PFSK-1 (cell line): ENCODE data around the gene MAGI2.

ENCODE experiments used
- FOXP2 ChIP-seq: optimal IDR thresholded peaks from 2 replicates; pipeline ENCODE3; 2011; ENCODE audit warnings: borderline replicate concordance, control low read depth, inconsistent platforms; ENCODE audit not compliant: insufficient read depth; ENCODE audit errors: extremely low read length, extremely low read depth
- POLR2AphosphoS5 ChIP-seq: IDR thresholded peaks from 2 replicates; pipeline ENCODE4 v1.6.1; 2012; ENCODE audit warnings: low read depth, mild to moderate bottlenecking, control low read depth, low read length, moderate library complexity
- REST ChIP-seq, 2 experiments: IDR thresholded peaks; 2 replicates each; pipeline versions ENCODE4 v1.6.1 to v1.8.0; 2011 to 2012; ENCODE audit warnings: low read depth in 2 of 2, low read length in 2 of 2, control low read depth in 1 of 2, inconsistent platforms in 1 of 2, mild to moderate bottlenecking in 1 of 2, moderate library complexity in 1 of 2; ENCODE audit not compliant: insufficient read depth in 1 of 2
- SIN3A ChIP-seq: IDR thresholded peaks from 2 replicates; pipeline ENCODE4 v1.6.1; 2012; ENCODE audit warnings: mild to moderate bottlenecking, low read length, moderate library complexity, borderline replicate concordance; ENCODE audit not compliant: insufficient read depth
- TAF1 ChIP-seq: IDR thresholded peaks from 2 replicates; pipeline ENCODE4 v1.6.1; 2012; ENCODE audit warnings: low read length, control low read depth, borderline replicate concordance; ENCODE audit not compliant: insufficient read depth

Gene MAGI2

GRCh38 chr7:78568690-78569089 is 884.8 kb downstream of the MAGI2 start:
- no peak for TF ChIP-seq SIN3A
- TF ChIP-seq REST (IDR thresholded peaks at IDR 0.05; ENCODE audit: insufficient read depth in 1 of 2, low read depth in 2 of 2, low read length in 2 of 2): no peak
- no peak for TF ChIP-seq FOXP2
- TF ChIP-seq POLR2AphosphoS5: no peak
- no peak for TF ChIP-seq TAF1

- TF ChIP-seq SIN3A: no peak
- no peak for TF ChIP-seq REST (IDR thresholded peaks at IDR 0.05; ENCODE audit: insufficient read depth in 1 of 2, low read depth in 2 of 2, low read length in 2 of 2)
- no peak for TF ChIP-seq FOXP2
- TF ChIP-seq POLR2AphosphoS5: no peak
- no peak for TF ChIP-seq TAF1
Observed at GRCh38 chr7:78567836-78568235, 885.6 kb downstream of the MAGI2 start.

GRCh38 chr7:78565784-78566183 is 887.7 kb downstream of the MAGI2 start:
- TF ChIP-seq REST (IDR thresholded peaks at IDR 0.05; ENCODE audit: insufficient read depth in 1 of 2, low read depth in 2 of 2, low read length in 2 of 2) (no peak), TAF1 (no peak), SIN3A (no peak), POLR2AphosphoS5 (no peak), FOXP2 (no peak)

GRCh38 chr7:78563191-78563590 is 890.3 kb downstream of the MAGI2 start:
- TF ChIP-seq POLR2AphosphoS5 (no peak), REST (IDR thresholded peaks at IDR 0.05; ENCODE audit: insufficient read depth in 1 of 2, low read depth in 2 of 2, low read length in 2 of 2) (no peak), FOXP2 (no peak), TAF1 (no peak), SIN3A (no peak)

GRCh38 chr7:78562191-78562590 is 891.3 kb downstream of the MAGI2 start:
- TF ChIP-seq FOXP2: no peak
- TF ChIP-seq SIN3A: no peak
- no peak for TF ChIP-seq POLR2AphosphoS5
- no peak for TF ChIP-seq REST (IDR thresholded peaks at IDR 0.05; ENCODE audit: insufficient read depth in 1 of 2, low read depth in 2 of 2, low read length in 2 of 2)
- no peak for TF ChIP-seq TAF1
